Urinary bladder (tissue), 2 donors: ENCODE results near the gene CALY. TPM values are rescaled to one million over a fixed set of nuclear protein-coding genes. Genes with fewer than 3 reads are reported as not detected.

Experiments used
- polyA plus RNA-seq: library from polyadenylated mRNA; stranded (reverse); fragments of 200-250 nt; gene quantifications from one replicate; pipeline ENCODE4 v1.2.3, GENCODE V29; 2013
- small RNA-seq: library from RNA; depleted of rRNA; stranded (forward); fragments of <200 nt; gene quantifications from one replicate; pipeline ENCODE3, GENCODE V24; 2014
- total RNA-seq: library from RNA; depleted of rRNA; stranded (reverse); fragments of >200 nt; gene quantifications from one replicate; pipeline ENCODE4 v1.2.3, GENCODE V29; 2014
- donor health status: healthy.

The CALY gene
- total and polyA plus RNA-seq, 2 donors, result 0.79 to 1.1 TPM

Small RNAs within 50 kb of the gene (small RNA-seq; reads per million reads assigned to genes)
- gene AL360181.4 (not detected), gene BANF1P2 (not detected), gene MIR3944 (not detected)

Other genes starting within 250 kb of the CALY start
- not detected for gene ADGRA1, start 249.0 kb downstream of the CALY start, total RNA-seq
- 0.03 TPM for gene ADGRA1, start 249.0 kb downstream of the CALY start, polyA plus RNA-seq
- gene KNDC1, start 176.7 kb downstream of the CALY start, total RNA-seq, result 1.2 TPM
- 0.47 TPM for gene KNDC1, start 176.7 kb downstream of the CALY start, polyA plus RNA-seq
- not detected for gene UTF1, start 106.7 kb downstream of the CALY start, total RNA-seq
- not detected for gene UTF1, start 106.7 kb downstream of the CALY start, polyA plus RNA-seq
- not detected for gene VENTX, start 99.0 kb downstream of the CALY start, total RNA-seq
- gene VENTX, start 99.0 kb downstream of the CALY start, polyA plus RNA-seq, result 1.3 TPM
- gene ADAM8, start 60.0 kb downstream of the CALY start, total RNA-seq, result 3.0 TPM
- gene ADAM8, start 60.0 kb downstream of the CALY start, polyA plus RNA-seq, result 5.7 TPM
- gene TUBGCP2, start 28.0 kb downstream of the CALY start, total RNA-seq, result 27.8 TPM
- gene TUBGCP2, start 28.0 kb downstream of the CALY start, polyA plus RNA-seq, result 35.6 TPM
- 24.1 TPM for gene ZNF511, start 28.0 kb downstream of the CALY start, total RNA-seq
- gene ZNF511, start 28.0 kb downstream of the CALY start, polyA plus RNA-seq, result 41.5 TPM
- gene PRAP1, start 10.5 kb upstream of the CALY start, total RNA-seq, result not detected
- 0.19 TPM for gene PRAP1, start 10.5 kb upstream of the CALY start, polyA plus RNA-seq
- gene FUOM, start 21.1 kb upstream of the CALY start, total RNA-seq, result 5.2 TPM
- 16.9 TPM for gene FUOM, start 21.1 kb upstream of the CALY start, polyA plus RNA-seq
- 43.0 TPM for gene ECHS1, start 36.5 kb upstream of the CALY start, total RNA-seq
- 93.9 TPM for gene ECHS1, start 36.5 kb upstream of the CALY start, polyA plus RNA-seq
- 4.3 TPM for gene PAOX, start 42.4 kb upstream of the CALY start, total RNA-seq
- gene PAOX, start 42.4 kb upstream of the CALY start, polyA plus RNA-seq, result 8.9 TPM
- gene MTG1, start 57.3 kb upstream of the CALY start, total RNA-seq, result 32.0 TPM
- gene MTG1, start 57.3 kb upstream of the CALY start, polyA plus RNA-seq, result 34.5 TPM
- 0.74 TPM for gene SPRN, start 87.7 kb upstream of the CALY start, total RNA-seq
- 0.19 TPM for gene SPRN, start 87.7 kb upstream of the CALY start, polyA plus RNA-seq
- 3.3 TPM for gene SCART1, start 117.0 kb upstream of the CALY start, total RNA-seq
- gene SCART1, start 117.0 kb upstream of the CALY start, polyA plus RNA-seq, result 0.86 TPM
- 1.1 TPM for gene CYP2E1, start 190.5 kb upstream of the CALY start, total RNA-seq
- 3.6 TPM for gene CYP2E1, start 190.5 kb upstream of the CALY start, polyA plus RNA-seq
- not detected for gene SYCE1, start 228.7 kb upstream of the CALY start, total RNA-seq
- gene SYCE1, start 228.7 kb upstream of the CALY start, polyA plus RNA-seq, result not detected